Hepatocyte (in vitro differentiated cells): ENCODE measurements around the gene RAB11FIP3. TPM values are rescaled to one million over a fixed set of nuclear protein-coding genes. Genes with fewer than 3 reads are reported as not detected.

Source experiments
- DNase-seq: peaks from one replicate; pipeline ENCODE4 v3.0.0-alpha.2; 2016; ENCODE audit warnings: low spot score
- H2AFZ ChIP-seq: fragments of 200-600 bp; sonication (generic); 2 replicates; pipeline ENCODE4 v1.6.0; 2016; ENCODE audit warnings: antibody characterized with exemption, mild to moderate bottlenecking
- H3K27ac ChIP-seq: fragments of 200-600 bp; sonication (generic); 2 replicates; pipeline ENCODE4 v1.5.1; 2016; ENCODE audit warnings: mild to moderate bottlenecking
- H3K27me3 ChIP-seq: fragments of 200-600 bp; sonication (generic); 2 replicates; pipeline ENCODE4 v1.6.1; 2016
- H3K36me3 ChIP-seq: fragments of 200-600 bp; sonication (generic); replicated peaks from 2 replicates; pipeline ENCODE4 v1.5.1; 2016; ENCODE audit warnings: low read depth; ENCODE audit not compliant: insufficient read depth
- H3K4me1 ChIP-seq: fragments of 200-600 bp; sonication (generic); 2 replicates; pipeline ENCODE4 v1.5.1; 2016; ENCODE audit warnings: mild to moderate bottlenecking, moderate library complexity; ENCODE audit not compliant: insufficient read depth
- H3K4me2 ChIP-seq: fragments of 200-600 bp; sonication (generic); 2 replicates; pipeline ENCODE4 v1.6.0; 2016
- H3K4me3 ChIP-seq: fragments of 200-600 bp; sonication (generic); 2 replicates; pipeline ENCODE4 v1.5.1; 2016; ENCODE audit warnings: mild to moderate bottlenecking
- H3K79me2 ChIP-seq: fragments of 200-600 bp; sonication (generic); 2 replicates; pipeline ENCODE4 v1.6.0; 2017; ENCODE audit warnings: mild to moderate bottlenecking
- H3K9me2 ChIP-seq: fragments of 200-600 bp; sonication (generic); replicated peaks from 2 replicates; pipeline ENCODE4 v1.6.0; 2017; ENCODE audit warnings: mild to moderate bottlenecking; ENCODE audit not compliant: insufficient read depth
- H3K9me3 ChIP-seq: fragments of 200-600 bp; sonication (generic); 2 replicates; pipeline ENCODE4 v1.5.1; 2016; ENCODE audit warnings: low read depth, mild to moderate bottlenecking
- H4K20me1 ChIP-seq: fragments of 200-600 bp; sonication (generic); 2 replicates; pipeline ENCODE4 v1.6.0; 2016; ENCODE audit warnings: mild to moderate bottlenecking; ENCODE audit not compliant: insufficient read depth, poor library complexity, severe bottlenecking
- CTCF ChIP-seq: fragments of 200-600 bp; sonication (generic); IDR thresholded peaks from 2 replicates; pipeline ENCODE4 v1.5.1; 2016; ENCODE audit warnings: antibody characterized with exemption, mild to moderate bottlenecking; ENCODE audit not compliant: poor library complexity
- EZH2 ChIP-seq: fragments of 200-600 bp; sonication (generic); IDR thresholded peaks from 2 replicates; pipeline ENCODE4 v1.6.1; 2016; ENCODE audit warnings: antibody characterized with exemption, mild to moderate bottlenecking, borderline replicate concordance
- EZH2phosphoT487 ChIP-seq: fragments of 200-600 bp; sonication (generic); IDR thresholded peaks from one replicate; pipeline ENCODE4 v1.6.1; 2018; ENCODE audit warnings: antibody characterized with exemption, mild to moderate bottlenecking, low read depth, moderate library complexity; ENCODE audit not compliant: unreplicated experiment, severe bottlenecking
- WGBS: methylation state at CpG from one replicate; pipeline ENCODE4 v1.1.6; 2016; ENCODE audit warnings: low lambda C conversion rate; ENCODE audit errors: missing lambda C conversion rate; 5-methylcytosine and 5-hydroxymethylcytosine counted together
- polyA plus RNA-seq: library from polyadenylated mRNA; unstranded; fragments of >200 nt; fragmentation: Nextera tagmentation; extraction: Ambion mirVana; gene quantifications from 2 replicates; pipeline ENCODE4 v1.2.1, GENCODE V29; 2016
- total RNA-seq: library from RNA; depleted of rRNA; stranded (reverse); fragments of >200 nt; gene quantifications from 2 replicates; pipeline ENCODE4 v1.2.3, GENCODE V29; 2014

RAB11FIP3 gene
- total and polyA plus RNA-seq, 2 experiments from 2014 or later, result 47.3 to 72.8 TPM

DNA sequence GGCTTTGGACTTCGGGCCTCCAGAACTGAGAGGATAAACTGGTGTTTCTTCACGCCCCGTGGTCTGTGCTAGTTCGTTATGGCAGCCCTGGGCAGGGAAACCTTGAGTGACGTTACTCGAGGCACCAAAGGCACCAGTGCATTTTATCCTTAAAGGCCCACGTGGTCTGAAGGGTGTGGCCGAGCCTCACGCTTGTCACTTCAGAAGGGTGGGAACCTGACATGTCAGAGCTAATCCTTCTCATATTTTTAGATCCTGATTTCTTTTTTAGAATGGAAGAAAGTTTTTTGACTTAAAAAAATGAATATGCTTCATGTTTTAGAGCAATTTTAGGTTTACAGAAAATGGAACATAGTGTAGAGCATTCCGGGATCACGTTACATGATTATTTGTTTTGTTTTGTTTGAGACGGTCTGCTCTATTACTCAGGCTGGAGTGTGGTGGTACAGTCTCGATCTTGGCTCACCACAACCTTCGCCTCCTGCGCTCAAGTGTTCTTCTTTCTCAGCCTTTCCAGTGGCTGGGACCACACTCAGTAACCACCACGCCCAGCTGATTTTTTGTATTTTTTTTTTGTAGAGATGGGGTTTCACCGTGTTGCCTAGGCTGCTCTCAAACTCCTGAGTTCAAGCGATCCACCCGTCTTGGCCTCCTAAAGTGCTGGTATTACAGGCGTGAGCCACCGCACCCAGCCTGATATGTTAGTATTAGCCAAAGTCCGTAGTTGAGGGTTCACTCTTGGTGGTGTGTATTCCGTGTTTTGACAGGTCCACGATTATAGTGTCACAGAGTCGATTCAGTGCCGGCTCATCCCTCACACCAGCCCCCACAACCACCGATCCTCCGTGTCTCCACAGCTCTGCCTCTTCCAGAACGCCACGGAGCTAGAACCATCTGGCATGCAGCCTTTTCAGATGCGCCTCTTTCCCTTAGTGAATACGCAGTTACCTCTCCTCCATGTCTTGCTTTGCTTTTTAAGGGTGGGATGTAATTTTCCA, 47.9 kb downstream of the RAB11FIP3 start:
- no peaks in the 10 kb centered on the region for H3K9me3 ChIP-seq
- peaks cover 8% of the 10 kb centered on the region for H4K20me1 ChIP-seq
- TF ChIP-seq EZH2phosphoT487 (no peak), EZH2 (no peak), CTCF (no peak)
- H3K27me3 ChIP-seq, result no peaks in the 10 kb centered on the region
- no peak for DNase-seq
- no peaks in the 10 kb centered on the region for H3K36me3 ChIP-seq
- H3K79me2 ChIP-seq, result peaks cover 24% of the 10 kb centered on the region
- H3K4me2 ChIP-seq, result no peak overlapping the region
- H3K4me3 ChIP-seq, result no peak overlapping the region
- H3K27ac ChIP-seq, result no peak overlapping the region
- no peaks in the 10 kb centered on the region for H3K9me2 ChIP-seq
- no peak overlapping the region for H2AFZ ChIP-seq
- 96% methylated on average over 32 of the region's 32 CpGs for WGBS
- H3K4me1 ChIP-seq, result no peaks in the 10 kb centered on the region

GRCh38 chr16:474420-475122, 49.1 kb downstream of the RAB11FIP3 start:
- Histone ChIP-seq H3K4me2 (peak overlapping the region; percentile 50), H3K79me2 (peaks cover 21% of the 10 kb centered on the region), H3K27ac (peak overlapping the region; percentile 44), H4K20me1 (peaks cover 8% of the 10 kb centered on the region), H3K27me3 (no peaks in the 10 kb centered on the region), H3K4me1 (no peaks in the 10 kb centered on the region), H3K36me3 (no peaks in the 10 kb centered on the region), H3K9me3 (no peaks in the 10 kb centered on the region), H3K4me3 (no peak overlapping the region), H3K9me2 (no peaks in the 10 kb centered on the region), H2AFZ (no peak overlapping the region)
- WGBS, result 66% methylated on average over 19 of the region's 19 CpGs
- TF ChIP-seq EZH2 (no peak), EZH2phosphoT487 (no peak), CTCF (no peak)
- DNase-seq, result peak; percentile 40

GRCh38 chr16:476039-476438, 50.6 kb downstream of the RAB11FIP3 start:
- 90% methylated on average over 6 of the region's 6 CpGs for WGBS
- no peaks in the 10 kb centered on the region for H3K36me3 ChIP-seq
- H3K27me3 ChIP-seq, result no peaks in the 10 kb centered on the region
- no peaks in the 10 kb centered on the region for H3K4me1 ChIP-seq
- DNase-seq, result no peak
- no peak overlapping the region for H3K4me2 ChIP-seq
- H3K79me2 ChIP-seq, result peaks cover 21% of the 10 kb centered on the region
- H3K4me3 ChIP-seq, result no peak overlapping the region
- no peak overlapping the region for H3K27ac ChIP-seq
- peaks cover 8% of the 10 kb centered on the region for H4K20me1 ChIP-seq
- H3K9me2 ChIP-seq, result no peaks in the 10 kb centered on the region
- no peak overlapping the region for H2AFZ ChIP-seq
- no peaks in the 10 kb centered on the region for H3K9me3 ChIP-seq
- TF ChIP-seq EZH2 (no peak), CTCF (no peak), EZH2phosphoT487 (no peak)
